H1 (cell line): ENCODE measurements around the gene BACE2. TPM values are rescaled to one million over a fixed set of nuclear protein-coding genes. Genes with fewer than 3 reads are reported as not detected.

Experiments used
- CTCF ChIA-PET: fragments of 300-600 bp; sonication (Branson Sonifier 250); formaldehyde crosslinking; loops from one replicate; lab custom pipeline; 2021; ENCODE audit not compliant: partially characterized antibody; lab: Charles Lee
- POLR2A ChIA-PET: fragments of 300-600 bp; sonication (Branson Sonifier 250); formaldehyde crosslinking; loops from one replicate; lab custom pipeline; 2021; ENCODE audit warnings: inconsistent platforms; ENCODE audit not compliant: partially characterized antibody; lab: Charles Lee
- DNase-seq, 2 experiments: peaks; one replicate each; pipeline versions ENCODE4 v3.0.0 to v3.0.0-alpha.2; 2010 to 2022; ENCODE audit warnings: low spot score in 2 of 2, low read depth in 1 of 2, mixed read lengths in 1 of 2
- FAIRE-seq: peaks from 2 replicates; lab custom pipeline; 2011; peaks lifted over from hg19 to GRCh38; lab: Jason Lieb, UNC
- H2AFZ ChIP-seq: 2 replicates; pipeline ENCODE4 v1.8.1; 2012; ENCODE audit warnings: low read length, inconsistent platforms
- H2AK5ac ChIP-seq: 2 replicates; pipeline ENCODE4 v1.6.1; 2013; ENCODE audit warnings: low read depth, low read length
- H2BK120ac ChIP-seq: replicated peaks from 2 replicates; pipeline ENCODE3; 2013; ENCODE audit warnings: low read depth, low read length, inconsistent platforms
- H2BK12ac ChIP-seq: 2 replicates; pipeline ENCODE4 v1.6.1; 2013; ENCODE audit warnings: low read depth, low read length
- H2BK15ac ChIP-seq: 2 replicates; pipeline ENCODE4 v1.6.1; 2013; ENCODE audit warnings: low read length
- H2BK20ac ChIP-seq: 2 replicates; pipeline ENCODE4 v1.6.1; 2013; ENCODE audit warnings: low read length
- H2BK5ac ChIP-seq: 2 replicates; pipeline ENCODE4 v1.6.1; 2013; ENCODE audit warnings: low read depth, low read length
- H3K14ac ChIP-seq: 2 replicates; pipeline ENCODE4 v1.6.1; 2013; ENCODE audit warnings: inconsistent platforms; ENCODE audit not compliant: insufficient read length
- H3K18ac ChIP-seq: 2 replicates; pipeline ENCODE4 v1.6.1; 2013; ENCODE audit warnings: low read length; ENCODE audit errors: extremely low read depth
- H3K23ac ChIP-seq: 2 replicates; pipeline ENCODE4 v1.6.1; 2013; ENCODE audit warnings: inconsistent platforms; ENCODE audit not compliant: insufficient read length
- H3K23me2 ChIP-seq: 2 replicates; pipeline ENCODE4 v1.6.1; 2013; ENCODE audit warnings: low read depth, low read length
- H3K27ac ChIP-seq: 2 replicates; pipeline ENCODE4 v1.6.1; 2011; ENCODE audit warnings: low read depth, low read length, inconsistent platforms
- H3K27me3 ChIP-seq, 4 experiments: replicated peaks in 1 of 4; 1 replicate in 1 of 4; 2 replicates in 3 of 4; pipeline versions ENCODE4 v1.6.1 to v1.8.1; 2011 to 2013; ENCODE audit warnings: low read length in 3 of 4, mild to moderate bottlenecking in 3 of 4, inconsistent platforms in 2 of 4, mixed read lengths in 2 of 4, moderate library complexity in 1 of 4; ENCODE audit not compliant: control insufficient read depth in 3 of 4, insufficient read depth in 3 of 4; ENCODE audit errors: extremely low read depth in 1 of 4
- H3K36me3 ChIP-seq, 4 experiments: 2 replicates each; pipeline versions ENCODE4 v1.6.1 to v1.8.1; 2011 to 2013; ENCODE audit warnings: mild to moderate bottlenecking in 4 of 4, low read length in 3 of 4, moderate library complexity in 2 of 4, control low read depth in 1 of 4, inconsistent platforms in 1 of 4; ENCODE audit not compliant: insufficient read depth in 4 of 4, control insufficient read depth in 2 of 4
- H3K4ac ChIP-seq: replicated peaks from 2 replicates; pipeline ENCODE3; 2013; ENCODE audit warnings: low read length, low read depth, mixed read lengths, inconsistent platforms; ENCODE audit not compliant: insufficient read length
- H3K4me1 ChIP-seq, 4 experiments: replicated peaks in 1 of 4; 1 replicate in 1 of 4; 2 replicates in 3 of 4; pipeline versions ENCODE4 v1.6.1 to v1.8.1; 2011 to 2013; ENCODE audit warnings: low read length in 3 of 4, inconsistent platforms in 2 of 4, mixed read lengths in 1 of 4; ENCODE audit not compliant: insufficient read depth in 4 of 4, control insufficient read depth in 3 of 4
- H3K4me2 ChIP-seq, 2 experiments: 2 replicates each; pipeline versions ENCODE4 v1.6.1 to v1.8.1; 2011 to 2013; ENCODE audit warnings: low read depth in 2 of 2, low read length in 2 of 2, control low read depth in 1 of 2, inconsistent platforms in 1 of 2, mild to moderate bottlenecking in 1 of 2; ENCODE audit not compliant: insufficient read depth in 1 of 2
- H3K4me3 ChIP-seq, 4 experiments: fragments of 200-600, 300-600 bp in 1 of 4; sonication (generic), shearing (Covaris generic), sonication (Bioruptor Twin) in 1 of 4; 2 replicates each; pipeline versions ENCODE4 v1.5.1 to v1.8.1; 2011 to 2016; ENCODE audit warnings: low read length in 4 of 4, low read depth in 3 of 4, control low read depth in 2 of 4, inconsistent platforms in 2 of 4, mild to moderate bottlenecking in 2 of 4, mixed read lengths in 1 of 4, moderate library complexity in 1 of 4; ENCODE audit not compliant: insufficient read depth in 2 of 4; ENCODE audit errors: extremely low read depth in 1 of 4
- H3K56ac ChIP-seq: replicated peaks from 2 replicates; pipeline ENCODE3; 2013; ENCODE audit warnings: low read depth, mild to moderate bottlenecking, mixed read lengths, low read length, inconsistent platforms; ENCODE audit not compliant: insufficient read length
- H3K79me1 ChIP-seq: 2 replicates; pipeline ENCODE4 v1.6.1; 2013; ENCODE audit warnings: low read depth, low read length, control low read depth
- H3K79me2 ChIP-seq, 2 experiments: 2 replicates each; pipeline versions ENCODE4 v1.6.1 to v1.8.1; 2012 to 2013; ENCODE audit warnings: low read length in 2 of 2, mild to moderate bottlenecking in 2 of 2, inconsistent platforms in 1 of 2; ENCODE audit not compliant: insufficient read depth in 2 of 2, control insufficient read depth in 1 of 2
- H3K9ac ChIP-seq, 4 experiments: replicated peaks in 1 of 4; 1 replicate in 1 of 4; 2 replicates in 3 of 4; pipeline versions ENCODE4 v1.6.1 to v1.8.1; 2011 to 2013; ENCODE audit warnings: low read depth in 3 of 4, low read length in 3 of 4, control low read depth in 2 of 4, mild to moderate bottlenecking in 2 of 4, moderate library complexity in 2 of 4, inconsistent platforms in 1 of 4; ENCODE audit errors: extremely low read depth in 1 of 4
- H3K9me3 ChIP-seq, 2 experiments: 2 replicates each; pipeline versions ENCODE4 v1.6.1 to v1.8.1; 2012 to 2013; ENCODE audit warnings: mild to moderate bottlenecking in 2 of 2, moderate library complexity in 2 of 2, control low read depth in 1 of 2, inconsistent platforms in 1 of 2, low read depth in 1 of 2, low read length in 1 of 2, mixed read lengths in 1 of 2; ENCODE audit not compliant: insufficient read depth in 2 of 2
- H4K20me1 ChIP-seq, 2 experiments: replicated peaks in 1 of 2; 2 replicates each; pipeline versions ENCODE3 to v1.8.1; 2011 to 2013; ENCODE audit warnings: inconsistent platforms in 2 of 2, low read length in 2 of 2, mild to moderate bottlenecking in 1 of 2; ENCODE audit not compliant: insufficient read depth in 2 of 2, control insufficient read depth in 1 of 2
- H4K5ac ChIP-seq: 2 replicates; pipeline ENCODE4 v1.6.1; 2013; ENCODE audit warnings: low read length, low read depth, mixed read lengths, inconsistent platforms; ENCODE audit not compliant: insufficient read length
- H4K8ac ChIP-seq: 2 replicates; pipeline ENCODE4 v1.8.0; 2013; ENCODE audit warnings: mild to moderate bottlenecking, moderate library complexity, low read length, inconsistent platforms; ENCODE audit not compliant: insufficient read depth; ENCODE audit errors: extremely low read depth
- H4K91ac ChIP-seq: replicated peaks from 2 replicates; pipeline ENCODE3; 2013; ENCODE audit warnings: low read length, mixed read lengths, inconsistent platforms; ENCODE audit not compliant: insufficient read length
- BRCA1 ChIP-seq: IDR thresholded peaks from 2 replicates; pipeline ENCODE4 v1.6.1; 2012; ENCODE audit warnings: low read depth, low read length, improper control_type of control experiment
- EGR1 ChIP-seq: IDR thresholded peaks from 2 replicates; pipeline ENCODE4 v1.6.1; 2011; ENCODE audit warnings: low read depth, low read length, borderline replicate concordance
- EZH2 ChIP-seq: fragments of 200-600 bp; sonication (generic); IDR thresholded peaks from 2 replicates; pipeline ENCODE4 v1.7.1; 2012; ENCODE audit warnings: low read depth, mild to moderate bottlenecking, moderate library complexity, low read length, inconsistent platforms; ENCODE audit not compliant: severe bottlenecking
- JUN ChIP-seq: IDR thresholded peaks from 2 replicates; pipeline ENCODE4 v1.6.1; 2011; ENCODE audit warnings: low read depth, mild to moderate bottlenecking, improper control_type of control experiment, low read length
- KDM5A ChIP-seq: fragments of 200-600 bp; IDR thresholded peaks from 2 replicates; pipeline ENCODE4 v1.7.1; 2012; ENCODE audit warnings: mild to moderate bottlenecking, low read length, inconsistent platforms, mixed read lengths
- POLR2AphosphoS5 ChIP-seq: IDR thresholded peaks from 2 replicates; pipeline ENCODE4 v1.6.1; 2011; ENCODE audit warnings: low read depth, low read length
- SAP30 ChIP-seq: fragments of 300-600 bp; sonication (generic); IDR thresholded peaks from 2 replicates; pipeline ENCODE4 v1.7.1; 2012; ENCODE audit warnings: low read length, moderate library complexity, mild to moderate bottlenecking, inconsistent platforms; ENCODE audit not compliant: insufficient read depth, insufficient replicate concordance
- SIN3A ChIP-seq, 2 experiments: IDR thresholded peaks in 1 of 2; conservative IDR thresholded peaks in 1 of 2; 2 replicates each; pipeline ENCODE4 v1.6.1; 2011 to 2012; ENCODE audit warnings: low read length in 2 of 2, improper control_type of control experiment in 1 of 2, low read depth in 1 of 2, mild to moderate bottlenecking in 1 of 2
- TBP ChIP-seq: IDR thresholded peaks from 2 replicates; pipeline ENCODE4 v1.6.1; 2011; ENCODE audit warnings: low read depth, low read length, improper control_type of control experiment
- YY1 ChIP-seq: IDR thresholded peaks from 2 replicates; pipeline ENCODE4 v1.6.1; 2011; ENCODE audit warnings: low read depth, mild to moderate bottlenecking, low read length
- WGBS, 2 experiments: shearing (Covaris generic) in 1 of 2; methylation state at CpG; one replicate each; pipeline versions ENCODE4 v1.1.6 to v1.1.7; 2013 to 2015; ENCODE audit warnings: low lambda C conversion rate in 2 of 2, mixed read lengths in 2 of 2, inconsistent platforms in 1 of 2, low coverage in 1 of 2, missing lambda C conversion rate in 1 of 2; ENCODE audit not compliant: insufficient replicate concordance in 2 of 2, insufficient coverage in 1 of 2, insufficient read length in 1 of 2; ENCODE audit errors: extremely low coverage in 1 of 2, missing lambda C conversion rate in 1 of 2; 5-methylcytosine and 5-hydroxymethylcytosine counted together
- polyA plus RNA-seq, 7 experiments: library from polyadenylated mRNA; depleted of rRNA in 3 of 7; stranded (reverse) in 5 of 7; unstranded in 2 of 7; fragments of >200 nt in 5 of 7; fragments of 200-250 nt in 2 of 7; gene quantifications; 1 replicate in 5 of 7; 2 replicates in 1 of 7; 4 replicates in 1 of 7; pipeline versions ENCODE4 v1.2.1 to v1.2.3, GENCODE V29; 2011 to 2013; ENCODE audit warnings: missing spikeins in 2 of 7, mixed read lengths in 2 of 7
- total RNA-seq: library from RNA; stranded (reverse); fragmentation: NEBNext Ultra II Directional; extraction: Animal tissue kit (Norgen Biotek cat#: 25700); gene quantifications from 2 replicates; pipeline ENCODE4 v1.2.1, GENCODE V29; 2021

BACE2 gene
- total and polyA plus RNA-seq, 2 of the 8 experiments (the other 6 are each of a cell fraction or from before 2014, with no cell fraction given): 8.1 to 10.9 TPM

DNA sequence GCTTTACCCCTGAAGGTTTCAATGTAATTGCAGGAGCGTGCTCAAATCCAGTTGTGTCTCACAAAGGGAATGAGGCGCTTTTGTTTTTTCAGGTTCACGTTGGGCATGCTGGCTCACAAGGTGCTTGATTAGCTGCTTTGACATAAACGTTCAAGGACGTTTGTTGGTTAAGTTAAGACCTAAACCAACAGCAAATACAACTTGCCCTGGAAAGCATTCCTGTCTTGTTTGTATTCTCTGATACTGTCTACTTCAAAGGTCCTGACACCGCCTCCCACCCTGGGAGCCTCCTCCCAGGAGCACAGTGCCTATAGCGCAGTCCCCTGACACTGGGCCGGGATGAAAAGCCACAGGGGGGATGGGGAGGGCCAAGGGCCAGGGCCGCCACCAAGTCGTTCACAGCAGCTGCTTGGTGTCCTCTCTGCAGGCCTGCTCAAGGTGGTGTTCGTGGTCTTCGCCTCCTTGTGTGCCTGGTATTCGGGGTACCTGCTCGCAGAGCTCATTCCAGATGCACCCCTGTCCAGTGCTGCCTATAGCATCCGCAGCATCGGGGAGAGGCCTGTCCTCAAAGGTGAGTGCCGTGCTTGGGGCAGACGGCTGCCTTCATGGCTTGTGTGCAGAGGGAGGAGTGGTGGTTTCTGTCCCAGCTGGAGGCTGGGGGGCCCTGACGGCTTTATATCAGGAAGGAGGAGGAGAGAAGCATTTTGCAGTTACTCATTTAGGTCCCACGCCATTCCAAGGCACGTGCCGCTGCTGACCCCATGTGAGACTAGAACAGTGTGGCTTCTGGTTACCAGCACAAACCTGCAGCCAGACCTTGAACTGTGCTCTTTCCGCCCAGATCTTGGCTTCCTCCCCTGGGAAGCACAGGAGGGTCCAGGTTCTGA is 154.8 kb downstream of the BACE2 start:
- no peak overlapping the region for H3K56ac ChIP-seq
- H4K5ac ChIP-seq: no peak overlapping the region
- H3K18ac ChIP-seq: no peak overlapping the region
- 85% methylated on average over 22 of the region's 23 CpGs; no CpG with 5 or more reads in 1 of the 2 experiments for WGBS, 2 experiments
- CTCF ChIA-PET: interaction anchor here (0.9 kb wide), 1 partner anchor 138 kb away, joined by 3 read pairs; no protein-coding TSS in a partner anchor
- no peak overlapping the region for H3K14ac ChIP-seq
- no peaks in the 10 kb centered on the region for H3K23me2 ChIP-seq
- no peaks in the 10 kb centered on the region for H4K20me1 ChIP-seq
- no peak overlapping the region for H2BK12ac ChIP-seq
- no peak overlapping the region for H3K23ac ChIP-seq
- no peak overlapping the region for H2BK20ac ChIP-seq
- no peak overlapping the region for H3K4ac ChIP-seq
- no peak overlapping the region; the same call in 1 of the 2 replicates for H2BK5ac ChIP-seq
- H3K27me3 ChIP-seq: no peaks in the 10 kb centered on the region
- DNase-seq (no peak), FAIRE-seq (no peak)
- no peaks in the 10 kb centered on the region for H3K79me2 ChIP-seq
- no peak overlapping the region for H3K4me2 ChIP-seq
- no peaks in the 10 kb centered on the region for H3K9me3 ChIP-seq
- H2AFZ ChIP-seq: no peak overlapping the region
- no peak overlapping the region for H2BK120ac ChIP-seq
- H3K27ac ChIP-seq: no peak overlapping the region
- H2BK15ac ChIP-seq: no peak overlapping the region
- H3K36me3 ChIP-seq: no peaks in the 10 kb centered on the region
- no peak overlapping the region for H4K8ac ChIP-seq
- no peak overlapping the region for H4K91ac ChIP-seq
- no peaks in the 10 kb centered on the region for H3K79me1 ChIP-seq
- TF ChIP-seq BRCA1 (no peak), YY1 (no peak), JUN (no peak), POLR2AphosphoS5 (no peak), EZH2 (no peak), EGR1 (no peak), KDM5A (no peak), TBP (no peak), SIN3A (conservative IDR thresholded peaks at IDR 0.05 in 1 of 2, IDR thresholded peaks at IDR 0.05 in 1 of 2; ENCODE audit: low read depth in 1 of 2, low read length in 2 of 2) (no peak), SAP30 (no peak)
- peaks cover 0 to 8% (median 1%) of the 10 kb centered on the region in 4 experiments; a peak in 3 of 7 replicates for H3K4me1 ChIP-seq
- H3K4me3 ChIP-seq: no peak overlapping the region
- no peak overlapping the region for H3K9ac ChIP-seq
- H2AK5ac ChIP-seq: no peak overlapping the region
- POLR2A ChIA-PET: no interaction called here
